ENCODE results near the gene ADARB2. TPM values are rescaled to one million over a fixed set of nuclear protein-coding genes. Genes with fewer than 3 reads are reported as not detected.
"Not testable (repeated sequence)": the region's sequence is repeated elsewhere in the genome, so short reads cannot be mapped to it uniquely, and the experiment has no call there.

The ADARB2 gene
- total RNA-seq: under 1 TPM in 1 of 2 donors, not detected in 1; 0.27 TPM
- long read RNA-seq: 0 reads

DNA sequence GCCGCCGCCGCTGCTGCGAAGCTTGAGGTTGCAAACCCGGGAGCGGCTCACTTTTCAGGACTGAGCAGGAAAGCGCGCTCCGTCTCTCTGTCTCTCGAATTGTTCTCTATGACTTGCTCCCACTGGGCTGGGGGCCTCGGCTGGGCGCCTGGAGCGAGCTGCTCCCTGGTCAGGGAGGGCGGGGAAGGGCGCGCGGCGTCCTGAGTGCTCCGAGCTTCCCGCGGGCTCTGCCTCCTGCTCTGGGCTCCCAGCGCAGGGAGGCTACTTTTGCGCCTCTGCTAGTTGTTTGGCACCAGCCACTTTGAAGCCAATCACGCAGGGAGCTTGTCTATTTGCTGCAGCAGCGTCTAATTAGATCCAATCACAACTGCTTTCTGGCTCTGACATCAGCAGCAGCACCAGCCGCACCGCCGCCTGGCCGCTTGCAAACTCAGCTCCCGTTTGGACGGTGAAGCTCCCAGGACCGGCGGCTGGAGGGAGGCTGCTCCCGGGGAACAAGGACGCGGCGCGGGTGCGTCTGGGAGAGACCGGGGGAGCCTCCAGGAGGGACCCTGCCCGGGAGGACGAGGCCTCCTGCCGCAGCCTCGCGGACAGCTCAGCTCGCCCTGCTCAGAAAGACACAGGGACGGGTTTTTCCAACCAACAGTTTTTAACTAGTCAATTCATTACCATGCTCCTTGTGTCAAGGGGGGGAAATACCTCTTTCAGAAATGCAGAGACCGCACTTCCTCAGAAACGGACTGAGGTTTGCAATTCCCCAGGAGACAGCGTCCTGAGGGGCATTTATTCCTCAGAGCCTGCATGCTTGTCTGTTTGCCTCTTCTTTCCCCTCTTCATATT lies at the start of gene ADARB2:
Gene ADARB2, minus strand, starts transcription at position 304 of the 840 bp plus-strand sequence.
- intact Hi-C loops (cut with DNase I): no loop called here
- DNase-seq (peak; percentile 30), ATAC-seq (peak; percentile 44 to 59)

DNA sequence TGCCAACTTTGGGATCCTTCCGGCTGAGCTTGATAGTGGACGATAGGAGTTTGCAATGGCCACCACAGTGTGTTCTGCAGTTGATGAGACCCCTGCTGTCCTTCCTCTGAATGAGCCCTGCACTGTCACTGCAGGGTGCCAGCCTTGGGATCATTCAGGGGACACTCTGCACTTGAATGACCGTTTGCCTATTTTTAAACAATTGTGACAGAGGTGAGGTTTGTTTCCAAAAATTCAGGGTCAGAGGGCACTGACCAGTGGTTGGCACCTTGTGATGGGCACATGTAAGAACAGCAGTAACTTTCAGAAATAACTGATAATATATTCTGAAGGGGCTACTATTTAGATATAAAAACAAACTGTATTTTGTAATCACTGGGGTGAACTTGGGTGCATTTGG lies 48.5 kb upstream of the ADARB2 start:
- DNase-seq: no peak
- intact Hi-C loops (cut with DNase I): no loop called here
- no peak for ATAC-seq

DNA sequence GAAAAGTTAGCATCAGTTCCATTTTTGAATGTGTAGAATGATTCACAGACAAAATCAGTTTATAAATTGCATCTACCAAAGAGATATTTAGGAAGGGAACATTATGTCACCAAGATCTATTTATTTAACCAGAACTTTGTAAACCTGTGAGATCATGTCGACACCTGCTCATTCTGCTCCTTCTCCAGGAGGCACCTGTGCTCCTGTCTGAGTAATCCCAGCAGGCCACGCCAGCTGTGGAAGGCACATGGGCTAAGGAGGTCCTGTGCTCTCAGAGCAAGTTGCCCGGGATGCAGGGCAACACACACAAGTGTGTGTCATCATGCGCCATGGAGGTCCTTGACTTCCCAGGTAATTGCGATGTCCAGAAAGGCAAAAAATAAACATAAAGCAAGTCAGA lies 45.5 kb upstream of the ADARB2 start:
- ATAC-seq (no peak), DNase-seq (no peak)
- intact Hi-C loops (cut with DNase I): no loop called here

DNA sequence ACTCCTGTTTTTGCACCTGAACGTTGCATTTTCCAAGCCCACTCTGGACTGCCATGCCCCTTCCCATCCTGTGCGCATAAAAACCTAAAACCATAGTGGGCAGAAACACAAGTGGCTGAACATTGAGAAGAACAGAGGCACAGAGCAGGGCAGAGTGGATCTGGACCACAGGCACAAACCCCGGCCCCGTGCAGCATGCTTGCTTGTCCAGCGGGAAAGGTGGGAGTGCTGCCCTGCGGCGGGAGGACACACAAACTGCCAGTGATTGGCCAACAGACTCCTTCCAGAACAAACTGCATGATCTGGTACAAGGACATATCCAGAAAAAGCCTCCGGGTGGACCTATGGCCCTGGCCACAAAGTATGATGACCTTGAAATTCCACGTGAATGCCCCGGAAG lies 42.5 kb upstream of the ADARB2 start:
- intact Hi-C loops (cut with DNase I): no loop called here
- no peak for DNase-seq

DNA sequence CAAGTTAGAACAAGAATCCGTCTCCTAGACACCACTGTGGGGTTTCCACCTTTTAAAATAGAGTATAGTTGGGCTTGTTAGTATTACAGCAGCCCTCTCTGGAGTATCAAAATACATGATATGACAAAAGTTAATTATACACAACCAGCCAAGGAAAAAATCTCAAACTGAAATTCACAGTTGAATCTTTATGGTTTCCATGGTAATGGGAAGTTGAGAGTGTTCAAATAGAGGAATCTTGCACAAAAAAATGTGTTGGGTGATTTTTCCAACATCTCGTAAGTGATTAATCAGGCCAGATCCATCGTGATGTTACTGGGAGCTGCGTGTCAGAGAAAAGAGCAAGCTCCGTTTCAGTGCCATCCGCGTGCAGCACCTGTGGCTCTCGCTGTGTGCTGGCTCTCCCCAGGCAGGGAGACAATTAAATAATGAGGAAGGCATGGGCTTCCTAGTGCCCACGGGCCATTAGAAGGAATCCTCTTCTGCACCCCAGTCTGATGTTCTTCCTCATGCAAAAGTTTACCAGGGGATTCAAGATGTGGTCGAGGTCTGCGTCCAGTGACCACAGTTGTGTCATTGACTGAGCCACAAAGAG lies 41.1 kb upstream of the ADARB2 start:
- ATAC-seq (no peak), DNase-seq (no peak)
- intact Hi-C loops (cut with DNase I): no loop called here

More for the DNA sequence above, 42.5 kb upstream of the ADARB2 start:
- no peak for ATAC-seq

DNA sequence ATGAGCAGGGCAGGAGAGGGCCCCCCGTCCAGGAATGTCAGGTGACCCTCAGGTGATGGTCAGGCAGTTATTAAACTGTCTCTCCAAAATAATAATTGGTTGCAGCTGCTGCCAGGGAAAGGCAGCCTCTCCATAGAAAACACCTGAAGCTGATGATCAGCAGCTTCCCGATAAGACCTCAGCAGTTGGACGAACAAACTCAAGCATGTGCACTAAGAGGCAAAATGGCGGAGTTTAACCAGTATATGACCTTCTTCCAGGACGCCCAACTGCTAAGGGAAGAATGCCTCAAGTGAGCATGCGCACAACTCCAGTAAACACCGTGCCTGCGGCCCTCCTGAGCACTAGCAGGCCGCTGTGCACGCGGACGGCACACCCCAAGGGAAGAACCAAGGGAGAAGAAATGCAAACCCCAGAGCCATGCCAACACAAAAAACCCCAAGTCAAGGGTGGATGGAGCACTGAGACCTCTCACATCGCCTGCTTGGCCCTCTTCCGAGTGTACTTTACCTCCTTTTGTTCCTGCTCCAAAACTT lies 38.9 kb upstream of the ADARB2 start:
- intact Hi-C loops (cut with DNase I): no loop called here
- no peak for DNase-seq
- ATAC-seq: no peak

DNA sequence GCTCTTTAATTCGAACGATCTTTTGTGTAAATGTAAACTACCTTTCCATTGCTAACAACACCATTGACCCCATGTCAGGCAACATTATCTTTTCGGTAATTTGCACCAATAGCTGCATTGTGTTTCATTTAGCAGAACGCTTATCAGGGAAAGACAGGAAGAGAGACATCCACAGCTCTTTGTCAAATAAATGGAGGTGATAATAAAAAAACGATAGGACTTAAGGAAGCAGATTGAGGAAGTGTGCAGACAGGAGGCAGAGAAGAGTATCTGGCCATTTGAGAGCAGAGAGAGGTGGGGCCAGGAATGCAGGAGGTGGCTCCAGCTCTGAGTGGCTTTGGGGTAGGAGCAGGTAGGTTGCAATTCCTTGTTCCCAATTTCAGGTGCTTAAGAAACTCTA lies 37.5 kb upstream of the ADARB2 start:
- DNase-seq (no peak), ATAC-seq (no peak)
- intact Hi-C loops (cut with DNase I): no loop called here

DNA sequence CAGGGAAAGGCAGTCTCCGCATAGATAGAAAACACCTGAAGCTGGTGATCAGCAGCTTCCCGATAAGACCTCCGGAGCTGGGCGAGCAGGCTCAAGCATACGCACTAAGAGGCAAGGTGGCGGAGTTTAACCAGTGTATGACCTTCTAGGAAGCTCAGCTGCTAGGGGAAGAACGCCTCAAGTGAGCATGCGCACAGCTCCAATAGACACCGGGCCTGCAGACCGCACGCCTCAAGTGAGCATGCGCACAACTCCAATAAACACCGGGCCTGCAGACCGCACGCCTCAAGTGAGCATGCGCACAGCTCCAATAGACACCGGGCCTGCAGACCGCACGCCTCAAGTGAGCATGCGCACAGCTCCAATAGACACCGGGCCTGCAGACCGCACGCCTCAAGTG lies 35.9 kb upstream of the ADARB2 start:
- ATAC-seq; DNase-seq; intact Hi-C loops (cut with DNase I): not testable (repeated sequence)

DNA sequence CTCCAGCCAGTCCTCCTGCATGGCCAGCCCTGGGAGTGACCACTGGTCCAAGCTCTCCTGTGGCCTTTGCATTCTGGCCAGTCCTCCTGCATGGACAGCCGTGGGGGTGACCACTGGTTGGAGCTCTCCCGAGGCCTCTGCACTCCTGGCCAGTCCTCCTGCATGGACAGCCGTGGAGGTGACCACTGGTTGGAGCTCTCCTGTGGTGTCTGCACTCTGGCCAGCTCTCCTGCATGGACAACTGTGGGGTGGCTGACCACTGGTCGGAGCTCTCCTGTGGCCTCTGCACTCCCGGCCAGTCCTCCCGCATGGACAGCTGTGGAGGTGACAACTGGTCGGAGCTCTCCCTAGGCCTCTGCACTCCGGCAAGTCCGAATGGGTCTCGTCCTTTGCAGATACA lies 28.7 kb upstream of the ADARB2 start:
- ATAC-seq: no peak
- no peak for DNase-seq
- intact Hi-C loops (cut with DNase I): no loop called here

DNA sequence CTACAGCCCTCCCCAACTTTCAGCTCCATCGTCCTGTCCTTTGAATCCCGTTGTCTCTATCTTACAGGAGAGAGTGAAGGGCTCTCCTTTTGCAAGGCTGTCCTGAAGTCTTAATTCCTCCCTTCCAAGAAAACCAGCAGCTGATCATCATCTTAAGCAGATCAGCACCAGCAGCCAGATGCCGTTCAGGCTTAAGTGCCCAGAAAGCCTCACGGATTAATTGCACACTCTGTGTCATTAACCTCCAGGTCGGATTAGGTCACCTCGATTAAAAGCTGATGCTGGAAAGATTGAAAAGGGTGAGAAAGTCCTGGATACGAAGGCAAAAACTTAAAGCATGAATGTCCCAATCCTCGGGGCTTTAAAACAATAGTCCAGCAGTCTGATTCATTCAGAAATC lies 24.8 kb upstream of the ADARB2 start:
- DNase-seq (no peak), ATAC-seq (no peak)
- intact Hi-C loops (cut with DNase I): no loop called here

DNA sequence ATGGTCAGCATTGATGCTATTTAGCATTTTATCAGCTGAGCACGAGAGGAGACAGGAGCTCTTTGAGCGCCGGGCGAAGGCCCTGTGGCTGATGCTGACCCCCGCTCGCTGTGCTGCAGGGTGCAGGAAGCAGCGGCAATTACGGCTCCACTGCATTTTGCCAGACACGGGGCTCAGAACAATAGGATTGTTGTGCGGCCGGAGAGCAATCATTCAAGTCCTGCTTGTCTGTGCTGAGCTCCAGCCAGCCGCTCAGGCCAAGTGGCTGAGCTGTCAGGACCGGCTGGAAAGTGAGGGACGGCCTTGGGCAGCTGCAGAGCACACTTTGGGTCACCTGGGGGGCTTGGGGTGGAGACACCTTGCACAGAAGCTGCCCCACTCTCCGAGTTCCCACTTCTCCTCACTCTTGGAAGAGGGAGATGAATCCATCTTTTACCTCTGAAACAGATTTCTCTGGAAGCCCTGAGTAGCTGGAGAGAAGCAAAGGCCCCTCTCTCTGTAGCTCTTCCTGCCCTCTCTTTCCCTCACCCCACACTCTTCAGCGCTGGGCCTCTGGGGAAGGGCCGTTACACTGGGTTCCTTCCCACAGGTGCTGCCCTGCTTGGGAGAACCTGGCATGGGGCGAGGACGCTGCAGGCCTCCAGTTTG lies 17.3 kb upstream of the ADARB2 start:
- no peak for DNase-seq
- intact Hi-C loops (cut with DNase I): no loop called here
- no peak for ATAC-seq

DNA sequence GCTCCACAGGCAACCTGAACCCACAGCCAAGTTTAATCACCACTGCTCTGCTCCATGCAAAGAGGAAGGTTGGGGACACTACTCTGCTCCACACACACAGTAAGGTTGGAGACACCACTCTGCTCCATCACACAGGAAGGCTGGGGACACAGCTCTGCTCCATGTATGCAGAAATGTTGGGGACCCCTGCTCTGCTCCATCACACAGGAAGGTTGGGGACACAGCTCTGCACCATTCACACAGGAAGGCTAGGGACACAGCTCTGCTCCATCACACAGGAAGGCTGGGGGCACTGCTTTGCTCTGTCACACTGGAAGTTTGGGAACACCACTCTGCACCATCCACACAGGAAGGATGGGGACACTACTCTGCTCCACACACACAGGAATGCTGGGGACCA lies 14.8 kb upstream of the ADARB2 start:
- DNase-seq: no peak
- intact Hi-C loops (cut with DNase I): no loop called here
- ATAC-seq: no peak

DNA sequence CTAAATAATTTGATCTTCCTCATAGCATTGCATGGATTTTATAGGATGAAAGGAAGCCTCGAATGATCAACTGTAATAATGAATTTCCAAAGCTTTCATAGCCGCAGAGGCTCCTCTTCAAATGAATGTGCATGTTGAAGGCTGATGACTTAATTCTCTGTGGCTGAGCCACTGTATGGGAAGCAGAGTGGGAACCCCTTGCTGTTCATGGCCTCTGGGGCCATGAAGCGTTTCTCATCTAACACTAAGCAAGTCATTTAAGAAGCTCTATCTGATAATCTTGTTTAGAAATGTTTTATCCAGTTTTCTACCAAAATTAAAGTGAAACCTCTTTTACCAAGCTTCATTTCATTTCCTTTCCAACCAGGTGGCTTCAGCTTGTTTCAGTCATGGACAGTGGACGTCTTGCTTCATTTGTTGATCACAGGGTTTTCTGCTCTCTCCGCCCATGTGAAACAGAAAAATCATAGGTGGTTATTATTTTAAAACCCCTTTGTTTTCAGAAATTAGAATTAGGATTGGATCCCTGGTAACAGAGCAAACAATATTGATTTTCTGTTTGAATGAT lies 10.3 kb upstream of the ADARB2 start:
- ATAC-seq (no peak), DNase-seq (no peak)
- intact Hi-C loops (cut with DNase I): no loop called here

DNA sequence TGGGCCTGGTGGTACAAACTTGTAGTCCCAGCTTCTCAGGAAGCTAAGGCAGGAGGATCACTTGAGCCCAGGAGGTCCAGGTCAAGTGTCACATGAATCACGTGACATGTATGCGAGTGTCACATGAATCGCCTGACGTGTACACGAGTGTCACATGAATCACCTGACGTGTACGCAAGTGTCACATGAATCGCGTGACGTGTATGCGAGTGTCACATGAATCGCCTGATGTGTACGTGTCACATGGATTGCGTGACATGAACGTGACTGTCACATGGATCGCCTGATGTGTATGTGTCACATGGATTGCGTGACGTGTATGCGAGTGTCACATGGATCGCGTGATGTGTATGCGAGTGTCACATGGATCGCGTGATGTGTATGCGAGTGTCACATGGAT lies 9.5 kb upstream of the ADARB2 start:
- intact Hi-C loops (cut with DNase I): no loop called here
- no peak for DNase-seq
- no peak for ATAC-seq

DNA sequence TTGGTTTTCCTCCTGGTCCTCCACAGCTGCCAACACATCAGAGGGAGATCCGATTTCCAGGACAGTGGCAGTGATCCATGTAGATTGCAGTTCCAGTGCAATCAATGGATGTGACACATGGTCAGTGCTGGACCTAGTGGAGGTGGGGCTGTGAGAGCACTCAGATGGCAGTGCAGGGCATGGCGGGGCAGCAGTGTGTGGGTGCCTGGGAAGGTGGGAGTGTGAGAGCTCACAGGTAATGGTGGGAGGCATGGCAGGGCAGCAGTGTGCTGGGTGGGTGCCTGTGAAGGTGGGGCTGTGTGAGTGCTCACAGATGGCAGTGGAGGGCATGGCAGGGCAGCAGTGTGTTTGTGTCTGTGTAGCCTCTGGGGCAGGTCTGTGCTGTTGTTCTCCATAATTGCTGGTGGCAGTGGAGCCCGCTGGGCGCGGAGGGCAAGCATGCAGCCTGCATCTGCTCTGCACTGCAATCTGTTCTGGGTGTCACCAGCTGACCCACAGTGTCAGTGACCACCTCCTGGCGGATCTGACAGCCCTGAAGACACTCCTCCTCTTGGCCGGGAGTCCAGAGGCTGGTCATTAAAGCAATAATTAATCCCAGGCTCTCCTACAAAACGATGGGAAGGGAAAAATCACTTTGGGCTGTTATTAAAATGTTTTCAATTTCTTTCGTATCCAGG lies 8.6 kb upstream of the ADARB2 start:
- intact Hi-C loops (cut with DNase I): no loop called here
- ATAC-seq (no peak), DNase-seq (no peak)

DNA sequence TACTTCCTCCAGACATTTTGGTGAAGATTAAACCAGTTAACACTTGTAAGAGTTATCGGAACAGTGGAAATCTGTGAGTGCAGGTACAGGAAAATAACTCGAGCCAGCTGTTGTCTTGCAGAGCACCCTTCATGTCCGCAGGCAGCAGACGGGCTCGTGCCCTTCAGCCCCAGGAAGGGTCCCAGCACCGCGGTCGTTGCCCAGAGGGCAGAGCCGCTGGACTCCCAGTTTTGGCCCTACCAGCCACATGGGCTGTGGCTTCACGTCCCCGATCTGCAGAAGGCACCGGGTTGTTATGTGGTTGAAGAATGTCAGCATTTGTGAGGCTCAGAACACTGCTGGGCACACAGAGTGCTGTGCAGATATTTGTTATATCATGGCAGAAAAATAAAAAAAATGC lies 7.2 kb upstream of the ADARB2 start:
- no peak for DNase-seq
- intact Hi-C loops (cut with DNase I): no loop called here
- ATAC-seq: no peak

DNA sequence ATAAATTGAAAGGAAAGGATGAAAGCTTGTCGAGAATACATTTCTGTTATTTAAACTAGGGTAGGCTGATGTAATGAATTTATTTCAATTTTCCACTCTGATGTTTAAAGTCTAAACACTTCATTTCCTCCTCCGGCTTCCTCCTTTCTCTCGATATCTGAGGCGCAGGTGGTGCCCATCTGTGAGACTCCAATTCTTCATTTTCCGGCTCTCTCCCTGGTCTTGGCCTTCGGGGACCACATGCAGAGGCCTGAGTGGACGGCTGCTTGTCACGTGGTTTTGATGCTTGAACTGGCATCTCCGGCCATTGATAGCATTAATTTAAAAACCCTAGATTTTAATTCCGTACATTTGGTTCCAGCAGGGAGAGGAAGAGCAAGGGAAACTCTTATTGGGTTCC lies 5.8 kb upstream of the ADARB2 start:
- DNase-seq (no peak), ATAC-seq (no peak)
- intact Hi-C loops (cut with DNase I): no loop called here

DNA sequence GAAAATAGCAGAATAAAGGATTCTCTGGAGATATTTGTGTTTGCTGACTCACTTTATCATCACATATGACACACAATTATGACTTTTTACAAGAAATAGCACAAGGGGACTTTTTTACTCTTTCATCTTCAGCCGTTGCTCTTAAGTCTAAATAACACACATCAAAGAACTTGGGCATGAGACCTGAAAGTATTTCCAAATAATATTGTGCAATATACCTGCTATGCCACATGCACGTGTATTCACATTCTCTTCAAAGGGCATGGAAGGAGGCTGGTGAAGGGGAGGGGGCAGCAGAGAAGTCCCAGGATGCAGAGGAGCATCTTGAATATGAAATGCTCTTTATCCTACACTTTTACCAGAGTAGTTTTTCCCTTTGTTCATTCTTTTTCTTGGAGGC lies 4.1 kb upstream of the ADARB2 start:
- intact Hi-C loops (cut with DNase I): no loop called here
- ATAC-seq: no peak
- no peak for DNase-seq

DNA sequence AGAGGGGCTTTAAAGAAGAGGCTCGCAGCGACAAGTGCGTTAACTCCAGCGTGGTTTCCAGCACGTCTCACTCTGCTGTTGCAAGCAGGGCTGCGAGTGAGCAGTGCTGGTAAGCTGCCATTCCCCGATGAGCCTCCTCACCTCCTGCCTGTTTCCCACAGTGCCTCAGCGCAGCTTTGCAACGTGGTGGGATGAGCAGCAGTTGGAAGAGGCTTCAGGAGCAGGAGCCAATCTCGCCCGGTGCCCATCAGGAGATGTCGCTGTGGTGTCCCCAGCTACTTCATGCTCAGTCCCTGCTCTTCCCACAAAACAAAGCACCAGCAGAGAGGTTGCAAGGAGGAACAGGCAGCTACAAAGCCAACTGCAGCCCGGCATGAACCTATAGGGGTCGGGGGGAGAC lies 2.4 kb upstream of the ADARB2 start:
- DNase-seq (no peak), ATAC-seq (no peak)
- intact Hi-C loops (cut with DNase I): no loop called here

Data from left cardiac atrium (tissue), 4 donors.